Prostate gland (tissue), 2 donors: ENCODE measurements around the gene FAM135A.

Experiments used
- CTCF ChIP-seq, 4 experiments: fragments of 200-600 bp in 2 of 4; fragments of 450-650 bp in 2 of 4; sonication (generic) in 2 of 4; IDR thresholded peaks; 1 replicate in 3 of 4; 2 replicates in 1 of 4; pipeline ENCODE4 v1.5.1; 2016 to 2019; ENCODE audit warnings: antibody characterized with exemption in 4 of 4, mild to moderate bottlenecking in 2 of 4, moderate library complexity in 2 of 4
- POLR2A ChIP-seq: fragments of 450-650 bp; IDR thresholded peaks from one replicate; pipeline ENCODE4 v1.6.1; 2016; ENCODE audit warnings: antibody characterized with exemption, mild to moderate bottlenecking
- POLR2AphosphoS5 ChIP-seq: sonication (generic); formaldehyde crosslinking; IDR thresholded peaks from one replicate; pipeline ENCODE4 v1.6.1; 2017; ENCODE audit warnings: antibody characterized with exemption

- TF ChIP-seq POLR2A (peak; percentile 92), CTCF (IDR thresholded peaks at IDR 0.05) (peak in 2 of 4 experiments; percentile 7 to 17), POLR2AphosphoS5 (peak; percentile 93)
Measured at GRCh38 chr6:70413114-70413991, at the start of gene FAM135A.
